GM19193 (cell line): ENCODE results near the gene CHCHD6.

Experiments
- POLR2A ChIP-seq: IDR thresholded peaks from 4 replicates; pipeline ENCODE4 v1.6.1; 2011; ENCODE audit not compliant: insufficient read depth, insufficient read length; ENCODE audit errors: extremely low read depth

Gene CHCHD6

DNA sequence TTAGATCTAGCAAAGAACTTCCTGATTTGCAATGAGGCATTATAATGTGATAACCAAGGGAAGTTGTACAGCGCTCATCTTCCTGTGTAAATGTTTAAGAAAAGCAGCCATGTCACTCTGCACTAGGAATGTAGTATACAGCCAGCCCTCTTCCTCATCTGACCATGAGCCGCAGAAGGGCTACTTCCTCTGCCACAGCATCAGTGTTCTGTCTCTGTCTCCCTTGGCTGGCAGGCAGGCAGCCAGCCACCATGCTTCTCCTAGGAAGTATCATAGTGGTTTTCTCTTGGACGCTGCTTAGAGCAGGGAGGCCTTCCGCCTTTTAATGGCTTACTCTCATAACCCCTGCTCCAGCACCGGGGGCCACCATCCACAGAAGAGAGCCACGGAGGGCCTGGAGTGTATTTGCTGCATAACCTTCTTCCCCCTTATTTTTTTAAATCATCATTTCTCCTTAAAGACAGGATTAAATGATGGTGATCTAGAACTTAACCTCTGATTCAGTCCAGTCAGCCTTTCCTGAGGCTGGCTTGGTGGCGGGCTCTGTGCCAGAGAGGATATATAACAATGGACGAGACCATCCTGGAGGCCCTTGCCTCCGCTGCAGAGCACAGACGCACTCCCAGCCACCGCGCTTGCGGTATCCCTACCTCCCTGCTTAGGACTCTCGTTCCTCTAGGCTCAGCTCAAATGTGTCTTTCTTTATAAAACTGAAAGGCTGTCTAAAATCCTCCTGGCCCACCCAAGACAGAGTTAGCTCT, 221.6 kb downstream of the CHCHD6 start:
- no peak for TF ChIP-seq POLR2A

DNA sequence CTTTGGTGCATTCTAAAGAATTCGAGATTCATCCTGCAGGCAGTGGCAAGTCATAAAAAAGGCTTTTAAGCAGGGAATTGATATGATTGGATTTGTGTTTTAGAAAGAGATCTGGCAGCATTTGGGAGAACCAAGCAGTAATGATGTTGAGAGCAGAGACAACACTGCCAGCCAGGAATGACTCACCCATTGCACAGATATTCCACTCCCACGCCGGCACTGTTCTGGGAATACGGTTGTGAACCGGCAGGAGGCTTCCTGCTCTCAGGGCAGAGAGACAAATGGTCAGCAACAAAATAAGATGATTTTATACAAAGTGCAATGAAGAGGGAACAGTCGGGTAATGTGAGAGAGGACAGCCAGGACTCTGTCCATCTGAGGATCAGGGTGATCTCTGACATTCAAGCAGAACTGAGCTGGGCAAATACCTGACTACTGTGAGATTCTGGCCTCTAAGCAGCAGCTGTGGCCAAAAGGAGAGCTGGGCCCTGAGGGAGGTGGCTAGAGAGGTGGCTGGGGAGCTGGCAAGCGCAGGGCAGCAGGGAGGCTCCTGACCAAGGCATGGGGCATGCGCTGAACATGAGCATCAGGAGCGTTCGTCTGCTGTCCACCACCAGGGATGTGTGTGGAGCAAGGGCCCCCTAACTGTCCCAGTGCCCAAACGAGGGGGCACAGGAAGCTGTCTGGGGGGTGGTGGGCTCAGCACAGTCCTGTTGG, 222.8 kb downstream of the CHCHD6 start:
- no peak for TF ChIP-seq POLR2A

DNA sequence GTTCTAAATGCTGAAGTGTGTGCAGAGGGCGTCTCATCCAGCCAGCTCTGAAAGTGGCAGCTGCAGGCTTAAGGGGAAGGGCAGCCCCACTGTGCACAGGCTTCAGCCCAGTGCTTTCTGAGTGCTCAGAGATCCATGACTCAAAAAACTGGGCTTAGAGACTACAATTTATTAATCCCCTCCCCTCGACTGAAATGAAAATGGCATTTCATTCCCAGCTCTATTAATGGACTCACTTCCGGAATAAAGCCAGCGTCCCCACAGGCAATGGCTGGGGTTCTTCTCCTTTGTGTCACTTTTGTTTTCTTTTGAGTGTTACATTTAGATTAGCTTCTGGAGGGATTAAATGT, 223.3 kb downstream of the CHCHD6 start:
- no peak for TF ChIP-seq POLR2A

DNA sequence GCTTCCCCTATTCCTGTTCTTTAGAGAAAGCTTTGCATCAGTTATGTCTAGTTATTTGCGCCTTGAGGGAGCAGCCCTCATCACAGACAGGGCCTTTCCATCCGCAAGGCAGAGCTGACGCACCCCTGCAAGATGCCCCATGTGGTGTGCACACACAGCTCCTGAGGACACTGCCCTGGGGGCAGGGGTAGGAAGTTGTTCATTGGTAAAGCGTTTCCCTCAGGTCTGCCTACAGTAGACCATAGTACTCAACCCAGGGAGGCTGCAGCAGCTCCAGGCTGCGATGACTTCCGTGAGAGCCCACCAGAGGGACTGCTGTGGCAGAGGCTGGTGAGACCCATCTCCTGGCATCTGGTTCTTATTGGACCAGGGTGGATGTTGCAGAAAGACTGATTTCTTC, 223.8 kb downstream of the CHCHD6 start:
- no peak for TF ChIP-seq POLR2A

DNA sequence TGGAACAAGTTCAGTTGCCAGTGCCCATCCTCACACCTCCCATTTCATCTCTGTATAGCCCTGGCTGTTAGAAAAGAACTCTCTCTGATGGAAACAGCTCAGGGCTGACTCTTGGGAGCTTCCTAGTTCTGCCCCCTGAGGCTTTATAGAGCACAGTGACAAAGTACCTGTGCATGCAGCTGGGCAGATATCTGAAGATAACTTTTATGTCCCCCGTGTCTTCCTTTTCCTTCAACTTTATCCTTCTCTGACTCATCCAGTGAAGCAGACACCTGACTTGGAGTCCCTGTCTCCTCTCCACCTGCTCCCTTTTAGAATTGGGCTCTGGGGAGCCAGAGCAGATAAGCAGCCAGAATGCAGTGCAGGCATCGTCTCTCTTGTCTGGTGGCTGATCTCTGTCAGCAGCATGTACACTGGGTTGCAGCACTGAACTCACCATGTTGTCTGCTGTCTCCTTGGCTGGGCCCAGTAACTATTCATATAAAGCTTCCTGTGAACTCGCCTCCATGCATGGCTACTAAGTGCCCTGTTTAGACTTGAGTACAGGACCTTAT, 225.0 kb downstream of the CHCHD6 start:
- no peak for TF ChIP-seq POLR2A

DNA sequence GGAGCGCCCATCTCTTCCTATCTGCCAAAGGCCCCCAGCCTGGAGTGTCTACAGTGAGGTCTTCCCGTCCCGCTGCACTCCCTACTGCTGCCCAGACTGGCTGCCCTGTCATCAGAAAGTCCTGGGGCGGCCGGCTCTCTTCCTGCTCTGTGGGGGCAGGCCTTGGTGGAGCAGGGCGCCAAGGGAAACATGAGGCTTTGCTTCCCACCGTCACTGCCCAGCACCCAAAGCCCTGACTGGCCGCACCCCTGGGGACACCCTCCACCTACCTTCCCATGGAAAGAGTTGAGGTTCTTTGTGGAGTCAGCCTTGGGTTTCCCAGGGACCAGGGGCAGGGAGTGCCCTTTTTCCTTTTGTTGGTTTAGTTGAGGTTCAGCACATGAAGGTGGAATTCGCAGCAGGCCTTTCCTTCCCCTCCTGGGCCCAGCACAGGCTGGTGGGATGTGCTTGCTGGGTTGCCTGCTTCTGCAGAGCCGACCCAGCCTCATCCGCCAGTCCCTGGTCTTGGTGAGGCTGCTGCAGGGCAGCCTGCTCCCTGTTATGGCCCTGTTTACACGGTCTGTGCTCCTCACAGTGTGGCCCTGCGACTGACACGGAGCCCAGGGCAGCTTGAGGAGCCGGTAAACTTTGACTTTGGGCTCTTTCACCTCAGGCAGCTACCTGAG, 227.0 kb downstream of the CHCHD6 start:
- TF ChIP-seq POLR2A: no peak

DNA sequence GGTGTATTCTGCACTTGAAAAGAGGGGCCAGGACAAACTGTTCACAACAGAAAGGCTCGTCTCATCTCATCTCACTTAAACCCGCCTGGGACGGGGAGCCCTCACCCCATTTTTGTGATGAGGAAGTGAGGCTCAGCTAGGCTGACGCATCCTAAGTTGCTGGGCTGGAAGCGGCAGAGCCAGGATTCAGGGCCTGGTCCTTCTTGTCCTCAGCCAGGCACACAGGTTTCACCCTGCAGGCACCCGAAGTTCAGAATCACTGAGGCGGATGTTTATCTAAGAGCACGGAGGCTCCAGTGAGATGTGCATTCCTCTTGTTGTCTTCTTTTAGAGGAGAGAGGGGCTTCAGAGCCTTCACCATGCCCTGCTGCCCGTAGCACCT, 227.8 kb downstream of the CHCHD6 start:
- TF ChIP-seq POLR2A: no peak

DNA sequence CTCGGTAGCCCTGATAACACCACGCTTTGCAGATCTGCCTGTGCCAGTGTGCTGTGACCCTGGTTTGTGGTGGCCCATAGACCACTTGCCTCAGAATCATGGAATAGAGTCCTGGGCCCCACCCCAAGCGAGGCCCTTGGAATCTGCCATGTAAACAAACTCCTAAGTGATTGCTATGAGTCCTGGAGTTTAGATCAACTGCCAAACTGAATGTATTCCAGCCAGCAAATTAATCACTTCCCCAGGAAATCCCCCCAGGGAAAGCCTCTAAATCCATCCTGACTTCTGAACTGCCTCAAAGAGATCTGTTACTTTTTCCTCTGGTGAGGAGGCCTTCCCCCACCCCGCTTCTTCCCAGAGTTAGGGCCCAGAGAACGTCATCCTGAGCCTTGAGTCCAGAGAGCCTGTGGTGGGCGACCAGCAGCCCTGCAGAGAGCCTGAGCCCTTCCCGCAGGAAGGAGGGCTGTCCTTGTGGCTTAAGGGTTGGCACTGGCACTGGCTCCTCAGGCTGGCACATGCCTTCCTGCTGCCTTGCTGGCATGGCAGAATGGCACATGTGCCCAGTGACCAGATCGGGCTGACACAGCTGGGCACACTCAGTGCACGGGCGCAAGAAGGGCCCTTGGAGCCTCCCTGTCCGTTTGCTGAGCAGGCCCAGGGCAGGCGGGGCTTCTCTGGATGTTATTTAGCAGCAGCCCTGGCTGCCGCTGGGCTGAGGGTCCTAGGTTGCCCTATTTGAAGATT, 228.3 kb downstream of the CHCHD6 start:
- no peak for TF ChIP-seq POLR2A

DNA sequence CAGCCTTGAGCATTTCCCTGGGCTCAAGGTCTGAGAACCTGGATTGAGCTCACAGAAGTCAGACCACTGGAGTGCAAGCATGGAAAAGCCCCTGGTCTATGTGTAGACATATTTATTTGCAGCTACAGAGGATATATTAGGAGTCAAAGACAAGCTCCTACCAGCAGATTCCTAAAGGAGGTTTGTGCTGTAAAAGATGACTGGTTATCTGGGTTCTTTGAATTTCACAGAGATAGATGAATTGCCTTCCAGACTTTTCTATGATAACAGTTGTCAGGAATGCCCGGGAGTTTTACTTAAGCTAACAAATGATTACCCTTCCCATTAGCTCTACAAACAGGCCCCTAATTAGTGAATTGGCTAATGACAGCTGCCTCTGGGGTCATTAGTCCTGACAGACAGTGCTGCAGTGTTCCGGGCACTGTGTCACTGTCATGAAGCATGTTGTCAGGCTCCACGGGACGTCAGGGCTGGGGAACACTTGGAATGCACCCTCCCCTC, 230.0 kb downstream of the CHCHD6 start:
- TF ChIP-seq POLR2A: no peak

DNA sequence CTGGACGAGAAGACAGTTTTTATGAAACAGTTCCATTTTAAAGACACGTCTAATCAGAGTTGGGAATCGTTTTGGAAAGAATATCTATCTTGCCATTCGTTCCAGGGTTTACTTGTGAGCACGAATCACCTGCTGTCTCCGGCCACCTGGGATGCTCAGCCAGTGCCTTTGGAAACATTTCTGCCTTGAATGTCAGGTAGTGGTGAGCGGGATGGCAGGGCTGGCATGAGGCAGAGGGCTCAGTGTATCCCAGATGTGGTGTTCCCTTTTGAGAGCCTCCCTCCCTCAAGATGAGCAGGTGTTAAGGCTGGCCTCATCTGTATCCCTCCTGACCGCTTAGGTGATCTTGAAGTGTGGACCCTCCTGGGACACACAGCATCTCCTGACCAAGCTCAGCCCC, 231.0 kb downstream of the CHCHD6 start:
- no peak for TF ChIP-seq POLR2A

DNA sequence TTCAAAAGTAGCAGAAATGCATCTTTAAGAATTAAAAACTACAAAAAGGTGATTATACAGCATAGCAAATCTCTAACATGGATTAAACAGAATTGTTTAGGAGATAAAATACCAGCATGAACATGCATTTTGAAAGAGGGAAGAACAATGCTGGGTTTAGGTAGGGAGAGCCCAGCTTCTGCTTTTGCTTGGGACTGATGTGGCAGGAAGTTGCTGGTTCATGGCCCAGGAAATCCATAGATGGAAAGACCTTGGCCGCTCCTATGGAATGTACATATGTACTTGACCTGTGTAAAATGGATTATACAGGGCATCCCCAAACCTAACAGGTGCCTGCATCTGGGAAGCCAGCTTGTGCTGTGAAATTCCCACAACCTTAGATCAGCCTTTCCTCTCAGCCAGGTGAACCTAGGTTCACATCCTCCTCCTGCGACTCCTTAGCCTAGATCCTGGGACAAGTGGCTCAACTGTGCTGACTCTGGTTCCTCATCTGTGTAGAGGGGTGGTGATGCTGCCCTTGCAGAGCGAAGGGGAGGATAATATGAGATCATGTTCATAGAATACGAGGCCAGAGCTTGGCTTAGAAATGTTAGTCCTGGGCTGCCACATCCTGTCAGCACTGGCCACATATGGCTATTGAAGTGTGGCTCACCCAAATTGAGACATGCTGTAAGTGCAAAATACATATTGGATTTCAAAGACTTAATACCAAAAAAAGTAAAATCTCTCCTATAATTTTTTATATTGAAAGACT, 231.9 kb downstream of the CHCHD6 start:
- no peak for TF ChIP-seq POLR2A

DNA sequence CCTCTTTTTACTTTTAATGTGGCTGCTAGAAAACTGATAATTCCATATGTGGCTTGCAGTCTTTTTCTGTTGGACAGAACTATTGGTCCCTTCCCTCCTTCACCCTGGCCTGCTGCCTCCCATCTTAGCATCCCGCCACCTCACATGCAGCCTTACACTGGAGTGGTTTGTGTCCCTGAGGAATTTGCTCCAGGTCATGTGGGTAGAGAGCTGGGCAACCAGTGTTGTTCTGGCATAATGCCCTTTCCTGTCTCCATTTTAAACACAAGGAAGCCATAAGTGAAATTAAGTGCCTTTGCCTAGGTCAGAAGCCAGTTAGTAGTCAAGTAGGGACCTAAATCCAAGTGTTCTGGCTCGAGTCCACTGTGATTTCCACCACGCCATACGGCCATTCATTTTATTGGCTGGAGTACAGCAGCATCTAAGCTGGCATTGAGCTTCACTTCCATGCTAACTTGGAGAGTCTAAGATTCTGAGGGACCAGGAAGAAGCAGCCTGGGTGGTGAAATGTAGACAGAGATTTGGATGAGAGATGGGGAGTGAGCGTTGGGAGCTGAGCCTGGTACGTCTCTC, 232.9 kb downstream of the CHCHD6 start:
- TF ChIP-seq POLR2A: no peak

DNA sequence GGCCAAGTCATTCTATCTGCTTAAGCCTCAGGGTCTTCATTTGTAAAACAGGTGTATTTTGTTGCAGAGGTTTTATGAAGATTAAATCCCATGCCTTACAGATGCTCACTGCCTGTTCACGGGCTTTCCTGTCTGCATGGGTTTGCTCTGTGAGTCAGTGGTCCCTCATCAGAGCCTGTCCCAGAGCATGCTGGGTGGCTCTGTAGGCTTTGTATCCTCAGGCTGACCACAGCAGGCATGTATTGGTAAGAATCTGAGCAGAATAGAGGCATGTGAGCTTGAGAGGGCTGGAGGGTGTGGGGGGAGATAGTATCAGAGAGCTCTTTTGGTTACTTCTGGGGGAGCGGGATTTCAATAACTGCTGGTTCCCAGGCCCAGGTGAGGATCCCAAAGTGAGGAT, 233.5 kb downstream of the CHCHD6 start:
- no peak for TF ChIP-seq POLR2A

DNA sequence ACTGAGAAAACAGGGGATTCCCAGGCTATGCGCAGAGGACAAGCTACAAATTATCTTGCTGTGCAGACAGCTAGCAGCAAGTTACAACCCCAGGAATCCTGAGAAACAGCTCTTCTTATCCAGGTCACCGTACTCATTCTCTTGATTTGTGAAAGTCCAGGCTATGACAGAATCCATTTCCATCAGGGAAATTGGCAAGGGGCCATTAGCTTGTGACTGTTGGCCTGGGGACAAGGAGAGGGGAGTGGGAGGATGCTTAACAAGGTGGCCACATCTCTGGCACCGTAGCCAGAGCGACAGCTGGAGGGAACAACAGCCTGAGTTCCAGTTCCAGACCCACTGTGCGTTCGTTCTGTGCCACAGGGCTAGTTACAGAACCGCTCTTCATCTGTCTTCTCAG, 233.9 kb downstream of the CHCHD6 start:
- TF ChIP-seq POLR2A: no peak
